ENCODE results near the gene APOBEC3B. TPM values are rescaled to one million over a fixed set of nuclear protein-coding genes. Genes with fewer than 3 reads are reported as not detected.

The APOBEC3B gene
- total and polyA plus RNA-seq, 2 experiments from 2014 or later, result 4.1 to 10.6 TPM

DNA sequence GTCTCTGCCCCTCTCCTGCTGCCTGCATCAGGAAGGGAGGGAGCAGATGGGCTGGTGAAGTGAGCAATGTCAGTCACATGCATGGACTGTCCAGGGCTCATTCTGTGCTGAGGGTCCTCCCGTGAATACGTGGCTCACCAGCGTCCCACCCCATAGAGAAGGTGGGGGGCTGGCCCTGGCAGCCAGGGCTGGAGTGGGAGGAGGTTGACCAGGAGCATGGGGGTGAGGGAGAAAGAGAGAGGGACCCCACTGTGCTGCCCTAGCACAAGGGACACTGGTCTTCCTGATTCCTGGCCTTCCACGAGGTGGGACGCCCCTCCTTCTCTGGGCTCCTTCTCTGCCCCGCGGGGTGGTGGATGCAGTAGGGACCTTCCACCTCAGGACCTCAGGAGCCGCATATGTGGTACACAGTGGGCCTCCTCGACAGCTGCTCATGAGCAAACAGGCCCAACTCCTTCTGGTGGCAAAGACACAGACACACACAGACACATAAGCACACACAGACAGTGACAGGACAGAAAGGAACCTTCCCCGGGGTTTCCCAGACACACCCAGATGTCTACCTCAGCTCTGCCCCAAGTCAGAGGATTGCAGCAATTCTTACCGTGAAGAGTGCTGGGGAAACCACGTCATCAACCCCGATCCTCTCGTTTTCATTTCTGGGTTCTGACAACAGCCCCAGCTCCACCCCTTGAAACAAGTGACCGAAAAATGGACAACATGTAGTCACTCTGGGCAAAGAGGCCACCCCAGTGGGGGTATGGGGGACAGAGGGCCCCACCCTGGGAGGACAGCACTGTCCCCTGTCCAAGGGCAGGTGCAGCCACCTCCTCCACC, 28.4 kb upstream of the APOBEC3B start:
- Histone ChIP-seq H3K27me3 (replicated peaks; ENCODE audit: insufficient read depth) (peaks cover 52% of the 10 kb centered on the region), H3K9me2 (ENCODE audit: insufficient read depth) (no peaks in the 10 kb centered on the region), H3K36me3 (ENCODE audit: low read depth) (no peaks in the 10 kb centered on the region), H3K9ac (no peak overlapping the region), H3F3A (ENCODE audit: insufficient read depth) (no peaks in the 10 kb centered on the region), H3K4me1 (ENCODE audit: insufficient read depth) (no peaks in the 10 kb centered on the region), H3K4me2 (ENCODE audit: unreplicated experiment) (no peak overlapping the region), H3K27ac (no peak overlapping the region), H3K79me2 (ENCODE audit: insufficient read depth) (no peaks in the 10 kb centered on the region), H4K20me1 (ENCODE audit: insufficient read depth) (no peaks in the 10 kb centered on the region), H3K4me3 (no peak overlapping the region), H3K9me3 (ENCODE audit: low read depth) (no peaks in the 10 kb centered on the region), H2AFZ (no peak overlapping the region)
- in situ Hi-C loops (cut with MboI), result no loop called here
- TF ChIP-seq EZH2 (IDR thresholded peaks at IDR 0.05; ENCODE audit: insufficient read depth, poor library complexity, severe bottlenecking) (no peak), EZH2phosphoT487 (IDR thresholded peaks at IDR 0.05; ENCODE audit: insufficient read depth, low read depth) (no peak)
- 44 to 47% methylated on average over 15 of the region's 15 CpGs for whole genome bisulfite sequencing, 2 experiments (ENCODE audit: low coverage in 1 of 2, low lambda C conversion rate in 2 of 2, missing lambda C conversion rate in 2 of 2)
- DNase-seq, result peak; percentile 45

GRCh38 chr22:38954414-38955043, 27.6 kb upstream of the APOBEC3B start:
- Histone ChIP-seq H3K36me3 (ENCODE audit: low read depth) (no peaks in the 10 kb centered on the region), H3K27me3 (replicated peaks; ENCODE audit: insufficient read depth) (peaks cover 49% of the 10 kb centered on the region), H3K9ac (no peak overlapping the region), H3K27ac (no peak overlapping the region), H3F3A (ENCODE audit: insufficient read depth) (no peaks in the 10 kb centered on the region), H3K9me3 (ENCODE audit: low read depth) (no peaks in the 10 kb centered on the region), H3K79me2 (ENCODE audit: insufficient read depth) (no peaks in the 10 kb centered on the region), H3K4me3 (no peak overlapping the region), H4K20me1 (ENCODE audit: insufficient read depth) (no peaks in the 10 kb centered on the region), H3K4me2 (ENCODE audit: unreplicated experiment) (no peak overlapping the region), H2AFZ (no peak overlapping the region), H3K4me1 (ENCODE audit: insufficient read depth) (no peaks in the 10 kb centered on the region), H3K9me2 (ENCODE audit: insufficient read depth) (no peaks in the 10 kb centered on the region)
- 32 to 35% methylated on average over 11 to 12 of the region's 13 CpGs for WGBS, 2 experiments (ENCODE audit: low coverage in 1 of 2, low lambda C conversion rate in 2 of 2, missing lambda C conversion rate in 2 of 2)
- no peak for TF ChIP-seq EZH2 (IDR thresholded peaks at IDR 0.05; ENCODE audit: insufficient read depth, poor library complexity, severe bottlenecking)
- TF ChIP-seq EZH2phosphoT487 (IDR thresholded peaks at IDR 0.05; ENCODE audit: insufficient read depth, low read depth), result no peak
- no peak for DNase-seq
- in situ Hi-C loops (cut with MboI), result no loop called here

DNA sequence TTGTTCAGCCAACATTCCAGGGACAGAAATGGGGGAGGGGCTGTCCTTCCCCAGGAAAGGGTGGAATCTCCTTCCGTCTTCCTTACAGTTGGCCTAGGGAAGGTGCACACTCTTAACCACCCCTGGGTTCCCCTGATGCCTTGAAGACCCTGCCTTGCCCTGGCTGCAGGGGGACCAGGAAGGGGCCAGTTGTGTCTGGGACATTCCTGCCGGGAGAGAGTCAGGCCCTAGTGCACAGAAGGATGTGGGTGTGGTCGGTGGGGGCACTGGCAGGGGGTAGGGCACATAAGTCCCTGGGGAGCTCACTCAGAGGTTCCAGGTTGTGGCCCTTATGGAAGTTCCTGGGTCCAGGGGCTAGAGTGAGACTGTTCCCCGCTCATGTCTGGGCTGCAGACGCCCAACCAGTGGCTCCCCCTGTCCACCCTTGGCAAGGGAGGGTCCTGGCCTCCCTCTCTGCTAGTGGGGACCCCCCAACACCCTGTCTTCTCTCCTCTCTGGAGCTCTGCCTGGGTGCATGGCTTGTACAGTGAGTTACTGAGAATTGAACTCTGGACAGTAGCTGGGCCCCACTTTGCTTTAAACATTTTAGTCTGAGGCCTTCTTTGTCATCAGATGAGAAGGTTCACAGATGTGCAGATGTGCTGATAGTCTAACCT, 26.8 kb upstream of the APOBEC3B start:
- Histone ChIP-seq H2AFZ (no peak overlapping the region), H3K9me2 (ENCODE audit: insufficient read depth) (no peaks in the 10 kb centered on the region), H3K27ac (no peak overlapping the region), H3K4me3 (no peak overlapping the region), H3K9ac (no peak overlapping the region), H4K20me1 (ENCODE audit: insufficient read depth) (no peaks in the 10 kb centered on the region), H3K9me3 (ENCODE audit: low read depth) (no peaks in the 10 kb centered on the region), H3K79me2 (ENCODE audit: insufficient read depth) (no peaks in the 10 kb centered on the region), H3K27me3 (replicated peaks; ENCODE audit: insufficient read depth) (peaks cover 41% of the 10 kb centered on the region), H3F3A (ENCODE audit: insufficient read depth) (no peaks in the 10 kb centered on the region), H3K36me3 (ENCODE audit: low read depth) (no peaks in the 10 kb centered on the region), H3K4me2 (ENCODE audit: unreplicated experiment) (no peak overlapping the region), H3K4me1 (ENCODE audit: insufficient read depth) (no peaks in the 10 kb centered on the region)
- in situ Hi-C loops (cut with MboI), result no loop called here
- TF ChIP-seq EZH2 (IDR thresholded peaks at IDR 0.05; ENCODE audit: insufficient read depth, poor library complexity, severe bottlenecking) (no peak), EZH2phosphoT487 (IDR thresholded peaks at IDR 0.05; ENCODE audit: insufficient read depth, low read depth) (no peak)
- no peak for DNase-seq
- 39 to 50% methylated on average over 5 of the region's 5 CpGs for WGBS, 2 experiments (ENCODE audit: low coverage in 1 of 2, low lambda C conversion rate in 2 of 2, missing lambda C conversion rate in 2 of 2)

- TF ChIP-seq EZH2 (IDR thresholded peaks at IDR 0.05; ENCODE audit: insufficient read depth, poor library complexity, severe bottlenecking), result no peak
- no peak for TF ChIP-seq EZH2phosphoT487 (IDR thresholded peaks at IDR 0.05; ENCODE audit: insufficient read depth, low read depth)
- in situ Hi-C loops (cut with MboI), result no loop called here
These were observed 26.2 kb upstream of the APOBEC3B start for GRCh38 chr22:38955926-38956325.

More at GRCh38 chr22:38955926-38956325, 26.2 kb upstream of the APOBEC3B start:
- no peak overlapping the region for H2AFZ ChIP-seq
- no peaks in the 10 kb centered on the region for H3K9me3 ChIP-seq (ENCODE audit: low read depth)
- no peaks in the 10 kb centered on the region for H3K36me3 ChIP-seq (ENCODE audit: low read depth)
- WGBS, 2 experiments (ENCODE audit: low coverage in 1 of 2, low lambda C conversion rate in 2 of 2, missing lambda C conversion rate in 2 of 2), result 38 to 43% methylated on average over 3 of the region's 3 CpGs
- peaks cover 38% of the 10 kb centered on the region for H3K27me3 ChIP-seq (replicated peaks; ENCODE audit: insufficient read depth)
- H3K9me2 ChIP-seq (ENCODE audit: insufficient read depth), result no peaks in the 10 kb centered on the region
- no peak for DNase-seq
- no peak overlapping the region for H3K27ac ChIP-seq
- H3K4me2 ChIP-seq (ENCODE audit: unreplicated experiment), result no peak overlapping the region
- no peak overlapping the region for H3K9ac ChIP-seq
- no peak overlapping the region for H3K4me3 ChIP-seq
- no peaks in the 10 kb centered on the region for H3K4me1 ChIP-seq (ENCODE audit: insufficient read depth)
- H3F3A ChIP-seq (ENCODE audit: insufficient read depth), result no peaks in the 10 kb centered on the region
- no peaks in the 10 kb centered on the region for H3K79me2 ChIP-seq (ENCODE audit: insufficient read depth)
- no peaks in the 10 kb centered on the region for H4K20me1 ChIP-seq (ENCODE audit: insufficient read depth)

Data from GM23248 (cell line).